GM12872 (cell line): ENCODE data around the gene CALN1.

Experiments
- CTCF ChIP-seq: IDR thresholded peaks from 3 replicates; pipeline ENCODE4 v1.5.1; 2011; ENCODE audit warnings: low read depth, mild to moderate bottlenecking, low read length, moderate library complexity; ENCODE audit not compliant: insufficient read depth

Gene CALN1

GRCh38 chr7:72112530-72112929 is 299.6 kb downstream of the CALN1 start:
- no peak for TF ChIP-seq CTCF

- no peak for TF ChIP-seq CTCF
Measured at GRCh38 chr7:72111086-72111485, 301.1 kb downstream of the CALN1 start.

- no peak for TF ChIP-seq CTCF
Measured at GRCh38 chr7:72109566-72109965, 302.6 kb downstream of the CALN1 start.

- TF ChIP-seq CTCF, result no peak
Measured at GRCh38 chr7:72106405-72106804, 305.7 kb downstream of the CALN1 start.

GRCh38 chr7:72101444-72101843 is 310.7 kb downstream of the CALN1 start:
- no peak for TF ChIP-seq CTCF

- no peak for TF ChIP-seq CTCF
Measured at GRCh38 chr7:72099784-72100183, 312.4 kb downstream of the CALN1 start.

- no peak for TF ChIP-seq CTCF
Measured at GRCh38 chr7:72098807-72099580, 313.1 kb downstream of the CALN1 start.
